ENCODE data around the gene ANKRD62. TPM values are rescaled to one million over a fixed set of nuclear protein-coding genes. Genes with fewer than 3 reads are reported as not detected.

ANKRD62 gene
- total RNA-seq (2014; rRNA removed; shearing (Covaris generic)) = not detected in 2 replicates

GRCh38 chr18:12093520-12094257 lies at the start of gene ANKRD62:
Gene ANKRD62 (plus strand): TSS chr18:12093843. CDS start chr18:12094018, 175 bp downstream.
- no peak for DNase-seq (ENCODE audit: low spot score)

- DNase-seq (ENCODE audit: low spot score) = no peak
These were observed 49.1 kb upstream of the ANKRD62 start for GRCh38 chr18:12044591-12044990.

- DNase-seq (ENCODE audit: low spot score) = no peak
These were observed 47.4 kb upstream of the ANKRD62 start for GRCh38 chr18:12046046-12046750.

DNA sequence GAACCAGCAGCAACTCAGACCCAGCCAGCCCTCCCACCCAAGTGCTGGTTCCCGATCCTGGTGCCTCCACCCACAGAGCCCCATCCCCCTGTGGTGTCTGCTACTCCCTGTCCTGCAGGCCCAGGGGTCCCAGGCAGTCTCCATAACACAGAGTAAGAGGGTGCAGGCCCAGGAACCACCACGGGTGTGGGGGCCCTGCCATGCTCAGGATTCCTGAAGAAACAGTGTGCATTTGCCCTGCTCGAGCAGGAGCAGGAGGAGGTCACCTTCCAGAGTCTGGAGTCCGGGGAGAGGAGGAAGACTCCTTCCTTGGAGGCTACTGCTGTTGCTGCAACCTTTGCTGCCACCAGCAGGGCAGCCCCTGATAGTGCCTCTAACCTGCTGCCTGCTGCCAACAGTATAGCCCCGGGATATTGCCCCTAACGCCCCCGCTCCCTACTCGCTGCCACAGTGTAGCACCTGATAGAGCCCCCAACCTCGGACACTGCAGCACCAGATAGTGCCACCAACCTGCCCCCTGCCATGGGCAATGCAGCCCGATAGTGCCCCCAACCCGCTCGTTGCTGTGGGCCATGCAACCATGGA lies 46.8 kb upstream of the ANKRD62 start:
- no peak for DNase-seq (ENCODE audit: low spot score)

GRCh38 chr18:12048010-12048826 lies 45.4 kb upstream of the ANKRD62 start:
- no peak for DNase-seq (ENCODE audit: low spot score)

DNA sequence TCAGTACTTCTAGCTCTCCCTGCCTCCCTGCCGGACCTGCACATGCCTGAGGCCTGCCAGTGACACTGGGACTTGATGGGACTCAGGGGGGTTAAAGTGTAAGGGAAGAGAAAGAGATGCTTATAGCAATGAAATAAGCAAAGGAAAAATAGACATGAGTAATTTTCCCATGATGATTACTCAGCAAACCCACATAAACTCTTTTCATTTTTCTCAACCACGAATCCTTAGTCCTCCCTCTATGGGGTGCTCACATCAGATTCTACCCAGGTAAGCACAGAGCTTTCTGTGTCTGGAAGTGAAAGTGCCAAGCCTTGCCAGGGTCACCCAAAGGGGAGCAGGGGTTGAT lies 44.8 kb upstream of the ANKRD62 start:
- DNase-seq (ENCODE audit: low spot score) = no peak

GRCh38 chr18:12049978-12050811 lies 43.4 kb upstream of the ANKRD62 start:
- DNase-seq (ENCODE audit: low spot score) = no peak

DNA sequence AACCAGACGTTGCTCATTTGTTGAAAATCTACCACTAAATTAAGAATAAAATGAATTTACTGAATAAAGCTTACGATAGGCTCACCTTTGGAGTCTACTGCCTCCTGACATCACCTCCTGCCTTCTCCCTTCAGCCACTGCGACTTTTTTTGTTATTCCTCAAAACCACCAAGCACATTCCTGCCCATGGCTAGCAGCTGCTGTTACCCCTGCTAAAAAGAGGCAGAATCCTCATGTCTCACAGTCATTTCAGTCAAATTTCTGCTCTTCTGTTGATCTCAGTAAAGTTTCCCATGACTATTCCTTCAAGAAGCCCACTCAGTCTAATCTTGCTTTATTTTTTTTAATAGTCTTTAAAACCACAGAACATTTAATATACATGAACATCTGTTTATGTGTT lies 40.8 kb upstream of the ANKRD62 start:
- no peak for DNase-seq (ENCODE audit: low spot score)

DNA sequence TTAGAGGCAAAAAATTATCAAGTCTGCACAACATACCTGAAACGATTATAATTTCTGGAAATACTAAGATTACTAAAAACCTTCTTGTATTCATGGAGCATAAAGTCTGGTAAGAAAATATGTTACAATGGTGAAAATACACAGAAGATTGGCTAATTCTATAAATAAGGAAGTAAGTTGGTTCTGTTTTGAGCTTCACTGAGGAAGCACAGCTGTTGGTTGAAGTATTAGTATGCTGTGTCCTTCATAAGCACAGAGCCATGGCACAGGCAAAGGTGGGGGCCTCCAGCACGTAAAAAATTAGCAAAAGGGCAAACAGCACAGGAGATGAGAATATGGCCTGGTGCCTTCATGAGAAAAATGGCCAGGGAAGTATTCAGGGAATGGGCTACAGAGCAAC lies 40.4 kb upstream of the ANKRD62 start:
- no peak for DNase-seq (ENCODE audit: low spot score)

DNA sequence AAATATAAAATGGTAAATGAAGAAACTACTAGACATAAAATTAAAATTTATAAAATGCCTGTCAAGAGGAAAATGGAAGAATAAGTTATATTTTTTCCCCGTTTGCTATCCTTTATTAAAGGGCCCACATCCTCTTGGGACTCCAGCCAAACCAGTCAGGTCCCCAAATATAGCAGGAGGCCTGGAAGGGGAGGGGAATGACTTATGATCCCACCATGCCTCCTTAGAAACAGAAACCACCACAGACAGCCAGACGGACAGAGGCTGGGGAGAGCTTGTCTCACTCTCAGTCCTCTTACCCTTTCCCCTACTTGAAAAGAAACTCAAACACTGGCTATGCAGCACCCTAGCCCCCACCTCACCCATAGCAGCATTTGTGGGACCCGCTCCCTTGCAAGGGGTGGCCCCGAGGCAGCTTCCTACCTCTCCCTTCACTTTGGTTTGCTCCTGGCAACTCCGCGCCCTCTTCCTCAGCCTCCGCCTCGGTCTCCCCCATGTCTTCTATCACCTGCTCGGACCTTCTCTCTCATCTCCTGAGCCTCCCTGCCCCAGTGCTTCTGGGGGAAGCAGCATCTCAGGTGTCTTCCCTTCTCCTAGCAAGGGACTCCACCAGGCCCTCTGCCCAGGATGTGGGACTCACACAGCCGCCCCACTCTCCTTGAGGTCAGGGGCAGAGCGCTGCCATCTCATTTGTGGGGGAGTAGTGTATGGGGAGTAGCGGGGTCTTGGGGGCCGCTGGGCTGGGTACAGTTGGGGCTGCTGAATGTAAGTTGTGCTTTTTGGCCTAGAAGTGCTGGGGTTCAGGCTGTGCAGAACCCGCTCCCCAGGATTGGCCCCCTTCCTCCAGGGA lies 37.4 kb upstream of the ANKRD62 start:
- DNase-seq (ENCODE audit: low spot score) = no peak

DNA sequence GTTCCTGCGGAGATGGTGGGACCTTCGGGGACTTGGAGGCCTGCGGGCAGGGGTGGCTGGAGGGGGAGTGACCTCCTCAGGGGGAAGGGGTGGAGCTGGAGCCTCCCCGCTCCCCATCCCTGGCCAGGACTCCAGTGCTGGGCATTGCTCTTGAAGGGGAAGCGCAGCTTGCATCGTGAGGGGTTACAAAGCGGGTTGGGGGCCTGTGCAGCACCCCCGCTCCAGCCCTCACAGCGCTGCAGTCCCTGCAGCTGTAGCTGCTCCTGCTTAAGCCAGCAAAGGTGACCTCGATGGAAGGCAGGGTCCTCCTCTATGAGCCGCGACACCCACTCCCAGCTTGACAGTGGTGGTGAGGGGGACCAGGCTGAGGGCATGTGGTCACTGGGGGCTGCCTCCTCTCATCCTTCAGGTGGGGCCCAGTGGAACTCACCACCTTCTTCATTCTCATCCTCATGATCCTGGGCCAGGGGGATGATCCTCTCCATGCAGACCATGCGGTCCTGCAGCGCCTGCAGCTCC lies 36.7 kb upstream of the ANKRD62 start:
- no peak for DNase-seq (ENCODE audit: low spot score)

GRCh38 chr18:12057419-12058039 lies 36.1 kb upstream of the ANKRD62 start:
- no peak for DNase-seq (ENCODE audit: low spot score)

- no peak for DNase-seq (ENCODE audit: low spot score)
These were observed 34.1 kb upstream of the ANKRD62 start for GRCh38 chr18:12059334-12060181.

- DNase-seq (ENCODE audit: low spot score) = no peak
These were observed 33.3 kb upstream of the ANKRD62 start for GRCh38 chr18:12060182-12060870.

- DNase-seq (ENCODE audit: low spot score) = no peak
These were observed 32.0 kb upstream of the ANKRD62 start for GRCh38 chr18:12061685-12062084.

DNA sequence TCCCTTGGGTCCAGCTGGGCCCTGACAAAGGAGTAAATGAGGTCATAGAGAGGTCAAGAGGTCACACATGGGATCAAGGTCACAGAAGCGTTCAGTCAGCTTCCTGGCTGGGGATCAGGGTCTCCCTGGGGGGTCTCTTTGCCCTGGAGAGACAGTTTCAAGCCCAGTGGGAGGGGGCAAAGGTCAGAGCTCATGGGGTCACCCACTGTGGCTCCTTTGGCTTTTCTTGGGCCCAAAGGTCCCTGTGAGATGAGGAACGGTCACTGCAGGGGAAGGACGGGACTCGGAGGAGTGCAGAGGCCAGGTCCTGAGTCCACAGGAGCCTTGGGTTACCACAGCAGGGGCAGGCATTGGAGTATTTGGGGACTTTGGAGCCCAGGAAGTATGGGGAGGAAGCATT lies 30.7 kb upstream of the ANKRD62 start:
- DNase-seq (ENCODE audit: low spot score) = no peak

GRCh38 chr18:12064086-12064763 lies 29.4 kb upstream of the ANKRD62 start:
- DNase-seq (ENCODE audit: low spot score) = no peak
